ENCODE results near the gene FAM217B. TPM values are rescaled to one million over a fixed set of nuclear protein-coding genes. Genes with fewer than 3 reads are reported as not detected.

The FAM217B gene
- total and polyA plus RNA-seq, 2 of the 8 experiments (the other 6 are each of a cell fraction or from before 2014, with no cell fraction given), result 5.4 to 28.5 TPM

DNA sequence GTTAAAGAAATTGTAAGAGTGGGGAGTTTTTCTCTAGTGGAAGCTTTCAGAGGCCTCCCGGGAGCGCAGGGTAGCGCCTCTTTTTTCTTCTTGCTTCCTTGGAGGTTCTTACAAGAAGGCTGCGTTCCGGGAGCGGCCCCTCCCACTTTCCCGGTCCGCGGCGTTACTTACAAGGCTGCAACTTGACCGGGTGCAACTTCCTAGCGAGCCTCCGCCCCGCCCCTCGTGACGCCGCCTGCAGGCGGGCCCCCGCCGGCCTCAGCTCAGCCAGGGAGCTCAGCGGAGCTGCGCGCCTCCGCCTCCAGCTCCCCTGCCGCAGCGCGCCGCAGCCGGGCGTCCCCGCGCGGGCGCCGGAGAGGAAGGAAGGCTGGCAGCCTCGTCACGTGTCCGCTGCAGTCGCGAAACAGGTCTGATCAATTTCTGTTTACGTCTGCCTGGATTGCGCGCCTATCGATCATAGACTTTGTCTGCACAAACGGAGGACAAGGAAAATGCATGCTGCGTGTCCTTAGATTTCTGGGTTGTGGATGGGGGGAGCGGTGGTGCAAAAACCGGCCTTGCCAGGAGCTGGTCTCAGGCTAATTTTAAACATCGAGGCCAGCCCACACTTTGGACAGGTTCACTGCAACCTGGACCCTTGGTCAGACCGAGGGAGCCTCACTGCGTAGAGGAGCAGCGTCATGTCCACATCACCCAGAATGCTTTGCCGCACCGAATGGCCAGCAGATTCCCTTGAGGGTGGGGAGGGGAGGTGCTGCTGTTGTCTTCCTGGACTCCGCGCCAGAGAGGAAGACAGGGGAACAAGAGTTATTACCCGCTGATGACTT lies at the start of gene FAM217B, which contains the start of gene PPP1R3D (continued):
- TF ChIP-seq BRCA1 (IDR thresholded peaks at IDR 0.05; ENCODE audit: low read depth, low read length) (no peak), ASH2L (IDR thresholded peaks at IDR 0.05; ENCODE audit: low read length) (peak; percentile 91), SP2 (IDR thresholded peaks at IDR 0.05; ENCODE audit: low read length) (no peak), POLR2A (IDR thresholded peaks at IDR 0.05; ENCODE audit: control extremely low read depth in 1 of 2, low read depth in 2 of 2, low read length in 2 of 2) (peak; percentile 61 to 78), RNF2 (IDR thresholded peaks at IDR 0.05; ENCODE audit: borderline replicate concordance, low read depth, low read length, missing control alignments, poor library complexity, severe bottlenecking) (no peak), RBBP5 (IDR thresholded peaks at IDR 0.05; ENCODE audit: borderline replicate concordance, low read depth, low read length) (peak; percentile 56), ZNF274 (IDR thresholded peaks at IDR 0.05; ENCODE audit: borderline replicate concordance, extremely low read depth, low read length) (no peak), BACH1 (IDR thresholded peaks at IDR 0.05; ENCODE audit: low read length) (no peak), SUZ12 (IDR thresholded peaks at IDR 0.05; ENCODE audit: low read length) (no peak), GTF2F1 (IDR thresholded peaks at IDR 0.05; ENCODE audit: borderline replicate concordance, low read depth, low read length) (0 out of 2 replicates have a peak, but pooled peaks have one; percentile 24), YY1 (IDR thresholded peaks at IDR 0.05; ENCODE audit: low read depth, low read length) (no peak), HDAC2 (IDR thresholded peaks at IDR 0.05; ENCODE audit: borderline replicate concordance in 1 of 2, low read depth in 2 of 2, low read length in 2 of 2) (no peak)

All from H1 (cell line).